ENCODE results near the gene FMO3.

The FMO3 gene

DNA sequence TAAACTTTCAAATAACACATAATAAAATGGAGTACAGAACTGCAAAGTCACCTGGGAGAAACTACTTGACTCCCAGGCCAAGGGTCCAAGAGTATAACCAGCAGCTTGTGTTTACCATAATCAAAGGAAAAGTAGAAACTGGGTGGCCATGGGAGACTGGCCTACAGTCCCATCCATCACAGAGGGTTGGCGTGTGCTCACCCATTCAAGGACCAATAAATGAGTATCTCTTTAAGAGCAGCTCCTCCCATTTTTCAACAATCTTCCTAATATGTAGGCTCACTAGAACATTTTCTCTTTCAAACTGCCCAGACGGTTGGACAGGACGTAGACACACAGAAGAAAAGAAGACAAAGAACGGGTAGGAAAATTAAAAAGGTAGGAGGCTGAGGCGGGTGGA, at the start of gene FMO3:
Gene FMO3, plus strand, starts transcription at position 302 of the 400 bp plus-strand sequence. CDS start 1,754 bp downstream, outside the sequence.
- no peak for DNase-seq (ENCODE audit: low read depth in 2 of 2)

DNA sequence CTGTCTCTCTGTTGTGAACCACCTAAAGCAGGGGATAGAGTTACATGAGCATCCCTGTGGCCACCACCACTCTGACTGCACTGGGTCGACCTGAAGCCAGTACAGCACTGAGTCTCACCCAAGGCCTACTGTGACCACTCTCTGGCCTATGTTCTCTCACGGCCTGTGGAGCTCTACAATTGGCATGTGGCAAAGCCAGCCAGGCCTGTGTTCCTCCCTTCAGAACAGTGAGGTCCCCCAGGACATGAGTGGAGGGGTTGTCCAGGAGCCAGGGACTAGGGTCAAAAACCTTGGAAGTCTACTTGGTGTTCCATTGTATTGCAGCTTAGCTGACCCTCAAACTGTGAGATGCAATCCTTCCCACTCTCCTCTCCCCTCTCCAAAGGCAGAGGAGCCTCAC, 42.7 kb upstream of the FMO3 start:
- no peak for DNase-seq (ENCODE audit: low read depth in 2 of 2)

DNA sequence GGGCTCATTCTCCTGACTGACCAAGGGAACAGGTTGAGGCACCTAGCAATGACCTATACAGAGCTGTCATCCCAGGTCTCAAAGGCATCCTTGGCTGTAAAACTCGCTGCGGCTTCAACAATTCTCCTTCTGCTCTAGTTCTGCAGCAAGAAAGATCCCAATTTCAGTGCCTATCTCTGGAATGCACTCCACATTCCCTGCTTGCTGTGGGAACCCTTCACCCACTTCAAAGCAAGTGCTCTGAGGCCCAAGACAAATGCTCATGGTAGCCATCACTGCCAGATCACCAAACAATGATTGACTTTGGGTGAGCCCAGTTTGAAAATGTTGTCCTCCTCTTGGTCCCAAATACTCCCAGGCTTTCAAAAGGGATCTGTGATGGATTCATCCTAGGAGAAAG, 37.7 kb upstream of the FMO3 start:
- no peak for DNase-seq (ENCODE audit: low read depth in 2 of 2)

- DNase-seq (ENCODE audit: low read depth in 2 of 2) = no peak
These were observed 34.6 kb upstream of the FMO3 start for GRCh38 chr1:171055966-171056643.

GRCh38 chr1:171061425-171062143, 29.1 kb upstream of the FMO3 start:
- DNase-seq (ENCODE audit: low read depth in 2 of 2) = no peak

DNA sequence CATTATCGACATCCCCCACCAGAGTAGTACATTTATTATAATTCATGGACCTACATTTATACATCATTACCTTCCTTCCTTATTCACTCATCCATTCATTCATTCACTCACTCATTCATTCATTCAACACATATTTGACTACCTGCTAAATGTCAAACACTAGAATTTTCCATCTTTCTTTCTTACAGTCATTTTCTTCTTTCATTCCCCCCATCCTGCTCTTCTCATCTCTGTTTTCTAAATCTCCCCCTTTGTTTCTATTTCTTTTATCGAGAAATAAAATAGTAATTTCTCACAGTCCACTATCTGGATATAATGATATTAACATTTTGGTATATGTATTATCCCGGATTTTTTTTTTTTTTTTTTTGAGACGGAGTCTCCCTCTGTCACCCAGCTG, 27.8 kb upstream of the FMO3 start:
- no peak for DNase-seq (ENCODE audit: low read depth in 2 of 2)

DNA sequence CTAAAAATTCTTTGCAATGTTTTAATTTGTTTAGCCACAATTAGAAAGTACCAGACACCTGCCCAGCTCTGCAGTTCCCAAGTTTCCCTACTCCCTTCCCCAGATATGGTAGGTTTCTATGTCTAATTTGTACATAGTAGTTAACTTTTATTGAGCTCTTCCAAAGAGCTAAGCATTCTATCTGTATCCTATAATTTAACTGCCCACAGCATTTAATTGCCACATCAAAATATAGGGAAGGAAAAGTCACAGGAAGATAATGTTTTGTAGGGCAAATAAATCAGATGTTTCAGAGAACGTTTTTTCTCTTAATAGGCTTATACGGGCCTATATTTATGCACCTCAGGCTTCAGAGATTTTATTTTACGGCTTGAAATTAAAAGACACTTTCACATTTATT, 15.7 kb upstream of the FMO3 start:
- DNase-seq (ENCODE audit: low read depth in 2 of 2) = no peak

DNA sequence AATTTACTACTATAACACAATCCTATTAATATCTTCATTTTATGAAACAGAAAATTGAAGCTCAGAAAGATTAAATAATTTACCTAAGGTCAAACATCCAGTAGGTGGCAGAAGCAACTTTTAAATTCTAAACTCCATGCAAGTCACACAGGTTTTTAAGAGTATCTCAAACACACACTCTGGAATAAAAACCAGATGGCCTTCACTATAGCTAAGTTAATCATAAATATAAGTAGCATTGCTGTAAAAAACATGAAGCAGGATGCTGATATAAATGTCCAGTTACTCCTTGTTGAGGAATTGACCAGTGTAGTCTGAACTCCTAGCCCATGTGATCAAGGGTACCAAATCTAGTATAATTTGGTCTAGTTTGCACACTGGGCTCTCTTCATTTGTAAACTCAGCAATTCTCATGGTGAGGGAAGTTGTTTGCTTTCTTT, 9.4 kb upstream of the FMO3 start:
- DNase-seq (ENCODE audit: low read depth in 2 of 2) = peak; percentile 27 to 49

GRCh38 chr1:171081763-171082201, 8.9 kb upstream of the FMO3 start:
- no peak for DNase-seq (ENCODE audit: low read depth in 2 of 2)

DNA sequence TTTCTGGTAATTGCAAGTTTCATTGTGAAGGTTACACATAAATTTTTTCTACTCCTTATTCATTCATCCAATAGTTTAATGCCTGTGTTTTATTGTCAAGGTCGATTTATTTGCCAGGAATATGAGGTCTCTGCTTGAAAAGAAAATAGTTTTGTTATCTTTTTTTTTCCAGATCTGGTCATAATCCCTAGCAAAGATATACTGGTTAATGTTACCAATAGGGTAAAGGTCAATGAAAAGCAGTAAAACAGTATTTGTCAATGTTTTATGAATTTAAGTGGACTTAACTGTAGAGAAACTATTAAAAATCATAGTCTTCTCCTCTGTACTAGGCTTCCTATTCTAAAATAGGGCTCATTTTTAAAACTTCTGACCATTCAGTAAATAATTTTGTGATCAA, 8.1 kb upstream of the FMO3 start:
- no peak for DNase-seq (ENCODE audit: low read depth in 2 of 2)

- DNase-seq (ENCODE audit: low read depth in 2 of 2) = no peak
These were observed 7.5 kb upstream of the FMO3 start for GRCh38 chr1:171083222-171083621.

DNA sequence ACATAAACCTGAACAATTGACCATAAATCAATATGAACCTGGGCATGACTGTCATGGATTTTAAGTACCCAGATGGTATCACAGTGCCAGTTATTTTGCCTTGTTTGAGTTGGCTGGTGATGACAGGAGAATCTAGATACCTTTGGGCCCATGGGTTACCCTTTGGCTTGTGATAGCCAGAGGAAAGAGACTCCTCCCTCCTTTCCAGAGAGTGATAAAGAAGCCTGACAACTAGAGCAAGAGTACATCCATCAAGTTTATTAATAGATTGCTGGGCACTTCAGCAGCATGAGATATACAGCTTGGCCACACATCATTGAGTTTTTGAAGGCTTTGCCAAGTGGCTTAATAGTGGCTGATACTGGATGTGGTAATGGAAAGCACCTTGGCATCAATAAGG, 6.6 kb upstream of the FMO3 start:
- DNase-seq (ENCODE audit: low read depth in 2 of 2) = no peak

DNA sequence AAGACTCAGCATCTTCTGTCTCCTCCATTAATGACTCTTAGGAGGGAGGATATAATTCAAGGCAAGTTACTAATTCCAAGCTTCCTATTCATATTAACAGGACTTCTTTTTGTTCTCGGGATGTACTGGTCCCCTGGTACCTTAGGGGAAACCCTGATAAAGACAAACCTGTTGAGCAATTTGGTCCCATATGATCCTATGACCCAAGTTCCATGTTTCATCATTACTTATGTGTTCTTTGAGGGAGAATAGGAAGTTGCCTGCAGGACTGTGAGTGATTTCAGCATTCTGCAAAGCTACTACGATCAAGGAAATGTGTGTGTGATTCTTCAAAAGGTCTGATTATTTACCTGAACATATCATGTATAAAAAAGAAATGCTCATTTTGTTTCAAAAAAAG, 5.8 kb upstream of the FMO3 start:
- DNase-seq (ENCODE audit: low read depth in 2 of 2) = no peak

DNA sequence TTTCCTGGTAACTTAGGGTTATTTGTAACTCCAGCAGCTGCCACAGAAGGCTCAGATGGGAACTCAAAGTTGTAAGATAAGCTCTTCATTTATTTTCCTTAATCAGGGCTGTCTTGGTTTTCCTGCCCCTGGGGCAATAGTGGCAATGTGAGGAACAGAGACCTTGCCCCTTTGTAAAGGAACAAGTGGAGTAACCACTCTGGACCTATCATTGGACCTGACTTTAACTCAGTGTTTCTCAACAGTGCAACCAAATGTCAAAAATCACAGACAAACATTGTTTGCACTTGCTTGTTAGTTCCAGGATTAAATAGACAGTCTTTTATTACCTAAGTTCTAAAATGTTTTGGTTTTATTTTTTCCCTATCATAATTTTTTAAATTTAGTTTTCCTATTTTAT, 2.8 kb upstream of the FMO3 start:
- no peak for DNase-seq (ENCODE audit: low read depth in 2 of 2)

- no peak for DNase-seq (ENCODE audit: low read depth in 2 of 2)
These were observed 13.2 kb downstream of the FMO3 start for GRCh38 chr1:171103862-171104261.

GRCh38 chr1:171107262-171107940, 16.7 kb downstream of the FMO3 start:
- DNase-seq (ENCODE audit: low read depth in 2 of 2) = no peak

DNA sequence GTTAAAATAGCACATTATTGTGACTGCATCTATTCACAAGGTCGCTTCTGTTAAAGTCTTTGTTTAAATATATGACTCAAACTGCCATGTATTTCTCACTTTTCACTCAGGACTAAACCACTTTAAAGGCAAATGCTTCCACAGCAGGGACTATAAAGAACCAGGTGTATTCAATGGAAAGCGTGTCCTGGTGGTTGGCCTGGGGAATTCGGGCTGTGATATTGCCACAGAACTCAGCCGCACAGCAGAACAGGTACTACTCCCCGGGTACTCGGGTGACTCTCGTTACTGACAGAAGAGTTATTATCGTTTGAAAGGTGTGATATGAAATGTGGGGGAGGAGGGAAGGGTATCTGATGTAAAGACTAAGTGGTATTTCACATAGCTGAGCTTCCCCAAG, 17.3 kb downstream of the FMO3 start:
- no peak for DNase-seq (ENCODE audit: low read depth in 2 of 2)

DNA sequence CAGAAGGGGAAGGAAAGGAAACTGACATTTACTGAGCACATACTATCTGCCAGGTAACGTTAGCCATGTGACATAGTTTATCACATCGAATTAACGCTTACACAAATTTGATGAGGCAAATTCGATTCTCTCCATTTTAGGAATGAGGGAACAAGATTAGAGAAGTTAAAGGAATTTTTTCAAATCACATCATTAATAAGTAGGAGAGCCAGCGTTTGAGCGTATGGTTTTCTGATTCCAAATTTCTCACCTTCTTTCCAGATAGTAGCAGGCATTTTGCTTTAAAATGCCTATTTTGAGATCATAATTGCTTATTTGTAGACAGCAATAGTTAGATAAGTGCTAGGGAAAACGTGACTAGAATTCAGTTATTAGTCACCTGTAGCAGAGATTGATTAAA, 19.3 kb downstream of the FMO3 start:
- DNase-seq (ENCODE audit: low read depth in 2 of 2) = no peak

- peak; percentile 55 for DNase-seq (ENCODE audit: low read depth in 2 of 2)
These were observed 20.1 kb downstream of the FMO3 start for GRCh38 chr1:171110621-171111326.

- no peak for DNase-seq (ENCODE audit: low read depth in 2 of 2)
These were observed 21.4 kb downstream of the FMO3 start for GRCh38 chr1:171112119-171112518.

DNA sequence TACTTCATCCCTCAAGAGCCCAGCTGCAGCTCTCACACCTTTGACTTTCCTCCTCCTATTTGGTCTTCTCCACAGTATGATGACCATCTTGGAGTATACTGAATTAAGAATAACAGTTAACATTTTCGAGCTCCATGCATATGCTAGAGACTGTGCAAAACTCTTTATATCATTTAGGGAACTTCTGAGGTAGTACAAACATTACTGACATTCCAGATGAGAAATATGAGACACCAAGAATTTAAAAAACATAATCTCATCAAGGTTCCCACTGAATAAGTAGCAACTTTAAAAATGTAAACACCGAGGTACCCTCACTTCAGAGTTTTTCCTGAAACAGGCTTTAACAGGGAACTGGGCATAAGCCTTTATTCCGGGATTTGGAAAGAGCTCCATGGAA, 22.7 kb downstream of the FMO3 start:
- DNase-seq (ENCODE audit: low read depth in 2 of 2) = no peak

DNA sequence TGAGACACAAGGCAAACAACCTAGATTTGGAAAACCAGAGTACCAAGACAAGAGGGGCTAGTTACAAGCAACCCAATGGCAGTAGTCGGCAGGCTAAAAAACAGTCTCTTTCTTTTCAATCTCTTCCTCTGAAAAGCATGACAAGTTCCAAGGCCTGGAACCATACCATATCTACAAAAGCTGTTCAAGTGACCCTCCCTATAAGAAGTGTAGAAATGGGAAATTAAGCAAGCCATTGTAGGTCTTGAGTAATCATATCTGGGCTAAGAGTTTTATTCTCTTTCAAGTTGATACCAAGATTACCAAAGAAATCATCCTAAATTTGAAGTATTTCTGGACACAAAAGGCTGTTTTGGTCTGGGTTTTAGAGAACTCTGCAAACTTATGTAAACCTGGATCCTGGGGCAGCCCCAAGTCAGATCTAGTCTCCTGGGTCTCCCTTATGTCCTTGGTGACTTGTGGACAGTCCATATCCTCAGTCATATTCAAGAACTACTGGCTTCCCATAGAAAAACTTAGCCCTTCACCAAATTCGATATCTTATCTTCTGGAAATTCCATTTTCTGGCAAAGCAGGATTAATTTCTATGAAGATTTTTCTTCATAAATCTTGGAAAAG, 24.7 kb downstream of the FMO3 start:
- no peak for DNase-seq (ENCODE audit: low read depth in 2 of 2)

Measured in fibroblast of skin of left biceps (primary cell).